CD4-positive, alpha-beta T cell treated with Interleukin-4 for 1 hour (primary cell): ENCODE data around the gene HRAS.

Experiments
- DNase-seq, 2 donors: peaks; one replicate each; pipeline ENCODE4 v3.0.0-alpha.2; 2020 to 2022

HRAS gene

DNA sequence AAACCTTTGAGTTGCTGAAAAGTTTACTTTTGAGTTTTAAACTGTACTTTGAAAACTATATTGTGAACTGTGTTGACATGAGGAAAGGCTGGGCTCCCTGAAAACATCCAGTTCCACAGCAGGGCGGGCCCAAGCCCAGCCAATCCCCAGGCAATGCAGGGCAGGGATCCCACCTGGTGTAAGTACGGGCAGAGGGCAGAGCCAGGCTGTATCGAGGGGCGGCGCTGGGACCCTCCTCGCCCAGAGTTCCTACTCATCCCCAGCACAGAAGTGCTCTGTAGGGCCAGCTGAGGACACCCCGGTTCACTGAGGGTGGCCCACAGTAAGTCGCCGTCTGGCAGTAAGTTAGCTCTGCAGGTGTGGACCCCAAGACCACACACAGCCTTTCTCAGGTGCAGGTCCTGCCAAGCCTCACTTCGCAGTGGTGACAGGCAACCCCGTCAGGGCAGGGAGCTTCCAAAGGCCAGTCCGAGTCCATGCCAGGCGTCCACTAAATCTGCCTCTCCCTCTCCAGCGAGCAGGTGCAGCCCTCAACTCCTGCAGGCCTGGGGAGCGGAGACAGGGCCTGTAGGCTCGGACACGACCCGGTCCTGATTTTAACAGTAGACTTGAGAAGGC lies 31.7 kb upstream of the HRAS start:
- DNase-seq = no peak

DNA sequence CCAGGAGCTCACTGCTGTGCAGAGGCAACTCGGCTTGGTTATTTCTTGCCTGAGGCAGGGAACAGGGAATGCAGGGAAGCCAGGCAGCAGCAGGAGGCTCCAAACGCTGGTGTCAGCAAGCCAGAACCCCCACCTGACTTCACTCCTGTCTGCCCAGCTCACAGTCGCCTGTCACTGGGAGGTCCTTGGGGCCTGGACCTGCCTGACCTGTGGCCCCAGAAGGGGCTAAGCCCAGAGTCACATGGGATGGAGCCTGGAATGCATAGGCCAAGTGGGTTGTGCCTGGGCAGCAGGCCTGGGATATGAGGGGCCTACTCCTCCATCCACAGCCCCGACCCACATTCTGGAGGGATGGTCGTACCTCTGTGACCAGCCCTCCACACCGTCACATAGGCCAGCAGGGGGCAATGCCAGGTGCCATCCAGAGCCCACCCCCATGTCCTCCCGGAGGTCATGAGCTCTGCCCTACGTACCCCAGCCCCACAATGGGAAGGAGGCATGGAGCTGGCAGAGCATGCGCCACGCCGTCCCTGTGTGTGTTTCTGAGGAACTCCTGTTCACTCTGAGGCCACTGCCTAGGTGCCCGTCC lies 30.6 kb upstream of the HRAS start:
- DNase-seq = no peak

DNA sequence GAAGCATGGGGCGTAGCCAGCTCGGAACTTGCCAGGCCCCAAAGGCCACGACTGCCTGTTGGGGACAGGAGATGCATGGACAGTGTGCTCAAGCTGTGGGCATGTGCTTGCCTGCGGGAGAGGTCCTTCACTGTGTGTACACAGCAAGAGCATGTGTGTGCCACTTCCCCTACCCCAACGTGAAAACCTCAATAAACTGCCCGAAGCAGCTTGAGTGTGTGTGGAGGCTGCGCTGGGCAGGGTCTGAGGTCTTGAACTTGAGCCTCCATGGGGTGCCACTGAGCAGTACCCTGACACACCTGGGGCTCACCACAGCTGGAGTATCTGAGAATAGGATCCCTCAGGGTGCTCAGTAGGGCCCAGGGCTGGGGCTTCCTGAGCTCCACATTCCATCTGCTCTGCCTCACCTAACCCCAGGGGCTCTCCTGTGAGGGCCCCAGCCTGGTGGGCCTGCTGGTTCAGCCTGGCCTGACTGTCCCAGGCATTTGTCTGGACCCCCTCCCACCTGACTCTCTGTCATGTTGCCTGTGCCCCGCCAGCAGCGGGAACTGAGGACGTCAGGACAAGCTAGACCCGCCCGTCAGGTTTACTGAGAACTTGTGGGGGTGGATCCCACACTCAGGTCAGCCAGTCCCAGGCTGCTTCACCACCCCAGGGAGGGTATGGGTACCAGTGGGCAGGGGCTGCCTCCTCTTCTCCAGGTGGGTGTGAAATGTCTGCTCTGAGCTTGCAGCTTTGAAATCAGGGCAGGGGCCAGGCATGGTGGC lies 28.6 kb upstream of the HRAS start:
- no peak for DNase-seq

DNA sequence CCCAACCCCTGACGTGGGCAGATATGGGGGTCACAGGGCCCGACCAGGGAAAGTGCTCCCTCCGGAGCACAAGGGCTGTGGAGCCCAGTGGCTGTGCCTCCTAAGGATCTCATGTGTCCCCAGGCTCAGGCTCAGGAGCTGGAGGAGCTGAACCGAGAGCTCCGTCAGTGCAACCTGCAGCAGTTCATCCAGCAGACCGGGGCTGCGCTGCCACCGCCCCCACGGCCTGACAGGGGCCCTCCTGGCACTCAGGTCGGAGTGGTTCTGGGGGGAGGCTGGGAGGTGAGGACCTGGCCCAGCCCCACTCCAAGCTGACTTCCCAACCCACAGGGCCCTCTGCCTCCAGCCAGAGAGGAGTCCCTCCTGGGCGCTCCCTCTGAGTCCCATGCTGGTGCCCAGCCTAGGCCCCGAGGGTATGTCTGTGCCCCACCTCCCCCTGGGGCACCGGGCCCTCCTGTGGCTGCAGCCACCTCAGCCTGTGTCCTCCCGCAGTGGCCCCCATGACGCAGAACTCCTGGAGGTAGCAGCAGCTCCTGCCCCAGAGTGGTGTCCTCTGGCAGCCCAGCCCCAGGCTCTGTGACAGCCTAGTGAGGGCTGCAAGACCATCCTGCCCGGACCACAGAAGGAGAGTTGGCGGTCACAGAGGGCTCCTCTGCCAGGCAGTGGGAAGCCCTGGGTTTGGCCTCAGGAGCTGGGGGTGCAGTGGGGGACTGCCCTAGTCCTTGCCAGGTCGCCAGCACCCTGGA lies 27.9 kb upstream of the HRAS start:
- no peak for DNase-seq

DNA sequence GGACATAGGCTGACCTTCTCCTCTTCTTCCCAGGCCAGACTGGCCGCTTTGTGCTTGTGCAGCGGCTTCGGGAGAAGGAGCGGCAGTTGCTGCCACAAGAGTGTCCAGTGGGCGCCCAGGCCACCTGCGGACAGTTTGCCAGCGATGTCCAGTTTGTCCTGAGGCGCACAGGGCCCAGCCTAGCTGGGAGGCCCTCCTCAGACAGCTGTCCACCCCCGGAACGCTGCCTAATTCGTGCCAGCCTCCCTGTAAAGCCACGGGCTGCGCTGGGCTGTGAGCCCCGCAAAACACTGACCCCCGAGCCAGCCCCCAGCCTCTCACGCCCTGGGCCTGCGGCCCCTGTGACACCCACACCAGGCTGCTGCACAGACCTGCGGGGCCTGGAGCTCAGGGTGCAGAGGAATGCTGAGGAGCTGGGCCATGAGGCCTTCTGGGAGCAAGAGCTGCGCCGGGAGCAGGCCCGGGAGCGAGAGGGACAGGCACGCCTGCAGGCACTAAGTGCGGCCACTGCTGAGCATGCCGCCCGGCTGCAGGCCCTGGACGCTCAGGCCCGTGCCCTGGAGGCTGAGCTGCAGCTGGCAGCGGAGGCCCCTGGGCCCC lies 26.8 kb upstream of the HRAS start:
- no peak for DNase-seq

DNA sequence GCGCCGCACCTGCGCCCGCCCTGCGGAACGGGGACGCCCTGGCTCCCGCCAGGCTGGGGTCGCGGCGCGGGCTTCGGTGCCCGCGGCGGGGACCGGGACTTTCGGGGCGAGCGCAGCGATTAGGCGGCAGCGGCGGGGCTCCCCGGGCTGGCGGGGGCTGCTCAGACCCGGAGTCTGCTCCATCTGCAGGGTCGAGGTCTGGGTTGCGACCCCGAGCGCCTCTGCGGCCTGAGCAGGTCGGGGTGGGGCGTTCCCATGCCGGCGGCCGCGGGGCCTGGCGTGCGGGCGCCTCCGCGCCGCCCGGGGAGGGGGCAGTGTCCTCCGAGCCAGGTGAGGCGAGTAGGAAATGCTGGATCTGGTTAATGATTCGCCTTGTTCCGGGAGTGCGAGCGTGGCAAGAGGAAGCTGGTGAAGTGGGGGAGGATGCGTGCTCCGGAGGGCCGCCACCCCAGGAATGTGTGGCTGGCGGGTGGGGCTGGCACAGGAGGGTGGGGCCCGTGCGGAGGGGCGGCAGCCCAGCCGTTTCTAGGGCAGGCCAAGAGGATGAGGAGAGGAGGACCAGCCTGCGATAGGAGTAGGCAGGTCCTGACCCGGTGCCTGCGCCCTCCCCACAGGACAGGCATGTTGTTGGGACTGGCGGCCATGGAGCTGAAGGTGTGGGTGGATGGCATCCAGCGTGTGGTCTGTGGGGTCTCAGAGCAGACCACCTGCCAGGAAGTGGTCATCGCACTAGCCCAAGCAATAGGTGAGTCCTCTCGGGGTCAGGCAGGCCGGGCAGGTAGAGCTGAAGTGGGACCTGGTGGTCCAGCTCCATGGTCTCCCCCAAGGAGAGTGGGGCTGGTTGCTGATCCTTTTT lies 26.0 kb upstream of the HRAS start:
- DNase-seq = peak in 1 of 2 donors; percentile 30

DNA sequence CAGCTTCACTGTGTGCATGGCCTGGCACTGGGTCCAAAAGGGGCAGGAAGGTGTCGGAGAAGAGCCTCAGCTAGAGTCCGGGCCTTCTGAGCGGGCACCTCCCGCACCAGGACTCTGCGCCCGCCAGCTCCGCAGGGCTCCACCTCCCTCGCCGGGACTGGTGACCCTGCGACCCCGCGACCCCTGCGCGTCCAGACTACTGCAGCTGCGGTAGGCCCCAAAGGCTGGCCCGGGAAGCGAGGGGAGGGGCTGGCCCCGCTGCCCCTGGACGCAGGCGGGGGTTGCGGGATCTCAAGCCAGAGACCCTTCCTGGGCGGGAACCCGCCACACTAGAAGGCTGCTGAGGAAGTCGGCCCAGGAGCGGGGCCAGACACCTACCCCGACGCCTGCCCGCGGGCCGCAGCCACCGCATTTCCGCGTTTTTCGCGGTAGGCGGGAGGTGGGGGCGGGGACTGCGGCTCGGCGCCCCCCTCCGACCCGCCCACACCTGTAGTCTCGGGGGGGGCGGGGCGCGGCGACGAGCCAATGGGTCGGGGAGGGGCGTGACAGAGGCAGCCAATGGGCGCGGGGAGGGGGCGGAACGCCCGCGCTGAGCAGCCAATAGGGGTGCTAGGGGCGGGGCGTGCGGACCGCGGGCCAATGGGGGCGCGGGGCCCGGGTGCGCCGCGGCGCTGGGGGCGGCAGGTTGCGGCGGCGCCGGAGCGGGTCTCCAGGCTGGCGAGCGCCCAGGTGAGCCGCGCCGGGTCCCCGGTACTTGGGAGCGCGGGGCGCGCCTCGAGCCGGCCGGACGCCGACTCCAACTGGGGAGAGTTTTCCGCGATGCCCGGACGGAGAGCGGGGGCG lies 25.1 kb upstream of the HRAS start, which contains the start of the genes LMNTD2 and RASSF7:
TSS of gene LMNTD2 (minus strand) at position 434 of the 843 bp plus-strand sequence. CDS start at position 412, 22 bp downstream.
TSS of gene RASSF7 (plus strand) at position 666 of the 843 bp plus-strand sequence. CDS start 799 bp downstream, outside the sequence.
- DNase-seq = peak; percentile 93 to 96

DNA sequence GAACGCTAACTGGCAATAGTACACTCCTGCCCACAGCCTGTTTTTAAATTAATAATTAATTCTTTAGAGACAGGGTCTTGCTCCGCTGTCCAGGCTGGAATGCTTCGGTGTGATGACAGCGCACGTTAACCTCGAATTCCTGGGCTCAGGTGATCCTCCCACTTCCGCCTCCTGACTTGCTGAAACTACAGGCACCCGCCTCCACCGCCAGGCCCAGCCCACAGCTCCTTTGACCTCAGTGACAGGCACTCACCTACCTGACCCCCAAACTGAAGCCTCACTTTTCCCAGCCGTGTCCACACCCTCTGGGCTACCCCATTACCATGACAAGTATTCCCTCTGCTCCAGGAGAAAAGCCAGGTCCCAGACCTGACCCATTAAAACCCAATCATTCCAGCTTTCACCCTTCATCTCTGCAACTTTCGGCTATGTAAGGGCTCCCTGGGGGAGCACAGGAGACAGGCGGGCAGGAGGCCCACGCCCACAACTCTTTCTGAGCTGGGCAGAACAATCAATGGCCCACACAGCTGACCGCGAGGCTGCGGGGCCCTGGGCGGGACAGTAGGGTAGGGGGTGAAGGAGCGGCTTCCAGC lies 24.4 kb upstream of the HRAS start:
- no peak for DNase-seq

DNA sequence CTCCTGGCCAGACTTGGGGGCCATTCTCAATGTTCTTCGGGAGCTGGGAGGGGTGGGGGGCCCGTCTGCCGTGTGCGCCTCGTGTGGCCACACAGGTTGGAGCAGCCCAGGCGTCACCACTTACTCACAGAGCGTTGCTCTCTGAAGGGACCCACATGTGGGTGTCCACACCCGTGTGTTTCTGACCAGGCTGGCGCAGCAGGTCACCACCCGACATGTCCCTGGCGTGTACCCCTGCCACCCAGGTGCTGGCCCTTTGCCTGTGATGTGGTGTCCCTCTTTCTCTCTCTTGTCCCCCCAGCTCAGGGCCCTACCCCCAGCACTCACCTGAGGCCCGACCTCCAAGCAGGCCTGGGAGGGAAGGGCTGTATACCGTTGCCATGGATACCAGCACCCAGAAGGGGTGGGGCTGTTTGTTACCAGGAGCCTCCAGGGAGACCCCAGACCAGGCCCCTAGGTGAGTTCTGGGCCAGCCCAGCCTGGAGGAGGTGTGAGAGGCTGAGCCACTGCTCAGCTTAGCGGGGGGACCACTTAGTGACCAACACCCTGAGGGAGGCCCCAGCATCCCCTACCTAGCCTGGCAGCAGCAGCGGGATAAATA lies 23.7 kb upstream of the HRAS start:
- DNase-seq = no peak

DNA sequence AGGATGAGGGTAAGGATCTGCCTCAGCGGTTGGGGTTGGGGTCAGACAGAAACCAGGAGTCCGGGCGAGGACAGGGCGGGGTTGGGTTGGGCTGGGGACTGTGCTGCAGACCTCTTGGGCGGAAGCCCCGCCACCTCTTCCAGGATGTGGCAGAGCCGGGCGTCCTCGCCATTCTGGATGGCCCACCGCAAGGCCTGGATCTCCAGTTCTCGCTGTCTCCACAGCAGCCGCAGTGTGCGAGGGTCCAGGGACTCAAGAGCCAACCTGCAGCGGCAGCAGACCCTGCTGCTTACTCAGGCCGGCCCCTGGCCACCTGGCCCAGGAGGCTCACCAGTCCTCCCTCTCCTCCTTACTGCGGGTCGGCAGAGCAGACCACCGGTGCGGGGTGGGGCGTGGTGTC lies 23.1 kb upstream of the HRAS start:
- no peak for DNase-seq

DNA sequence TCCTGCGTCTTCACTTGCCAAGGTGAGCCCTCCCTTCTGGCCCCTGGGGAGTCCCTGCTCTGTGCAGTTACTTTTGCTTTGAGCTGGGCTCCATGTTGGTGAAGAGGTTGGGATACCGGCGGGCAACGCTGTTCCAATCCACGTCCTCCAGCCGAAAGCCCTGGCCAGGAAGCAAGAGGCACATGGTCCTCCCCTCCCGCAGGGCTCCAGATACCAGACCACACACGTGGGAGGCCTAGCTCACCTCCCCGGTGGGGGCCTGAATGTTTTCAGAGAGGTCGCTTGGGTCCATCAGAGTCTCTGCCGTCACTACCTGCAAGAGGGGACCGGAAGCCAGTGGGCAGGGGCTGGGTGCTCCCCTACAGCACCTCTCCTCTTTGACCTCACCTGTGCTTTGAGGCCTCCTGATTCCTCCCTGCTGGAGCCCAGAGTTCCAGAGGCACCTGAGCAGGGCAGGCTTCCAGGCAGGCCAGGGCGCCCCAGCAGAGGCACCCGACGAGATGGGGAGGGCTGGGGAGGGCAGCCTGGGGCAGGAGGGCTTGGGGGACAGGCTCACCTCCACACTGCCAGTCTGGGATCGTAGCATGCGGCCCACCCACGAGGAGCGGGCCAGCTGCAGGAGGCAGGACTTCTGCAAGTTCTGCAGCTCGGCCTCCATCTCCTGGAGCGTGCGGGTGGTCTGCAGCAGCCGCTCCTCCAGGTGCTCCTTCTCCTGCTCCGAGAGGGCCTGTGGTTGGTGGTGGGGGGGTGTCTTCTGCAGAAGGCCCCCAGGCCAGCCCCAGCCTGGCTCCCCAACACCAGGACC lies 22.2 kb upstream of the HRAS start:
- DNase-seq = no peak

DNA sequence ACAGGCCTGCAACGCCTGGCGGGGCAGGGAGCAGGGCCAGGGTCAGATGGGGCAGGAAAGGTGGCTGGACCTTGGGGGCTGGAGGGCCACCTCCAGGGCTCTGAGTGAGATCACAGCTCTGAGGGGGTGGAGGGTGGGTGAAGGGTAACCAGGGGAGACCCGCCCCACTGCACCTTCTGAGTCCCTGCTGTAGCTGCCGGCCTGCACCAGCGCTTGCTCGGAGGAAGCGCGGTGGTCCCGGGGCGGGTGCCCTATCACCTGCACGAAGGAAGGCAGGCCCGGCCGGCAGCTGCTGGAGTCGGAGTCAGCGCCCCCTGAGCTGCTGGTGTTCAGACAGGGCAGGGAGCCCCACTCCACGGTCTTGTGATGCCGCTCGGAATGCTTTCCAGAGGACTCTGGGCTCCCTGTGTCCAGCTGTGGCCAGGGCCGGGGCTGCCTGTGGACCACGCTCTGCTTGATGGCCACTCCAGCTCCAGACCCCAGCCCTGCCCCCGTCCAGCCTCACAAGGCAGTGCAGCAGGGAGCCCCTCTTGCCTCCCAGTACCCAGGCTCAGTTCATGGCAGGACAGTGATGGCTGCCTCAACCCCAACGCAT lies 21.4 kb upstream of the HRAS start:
- DNase-seq = no peak

DNA sequence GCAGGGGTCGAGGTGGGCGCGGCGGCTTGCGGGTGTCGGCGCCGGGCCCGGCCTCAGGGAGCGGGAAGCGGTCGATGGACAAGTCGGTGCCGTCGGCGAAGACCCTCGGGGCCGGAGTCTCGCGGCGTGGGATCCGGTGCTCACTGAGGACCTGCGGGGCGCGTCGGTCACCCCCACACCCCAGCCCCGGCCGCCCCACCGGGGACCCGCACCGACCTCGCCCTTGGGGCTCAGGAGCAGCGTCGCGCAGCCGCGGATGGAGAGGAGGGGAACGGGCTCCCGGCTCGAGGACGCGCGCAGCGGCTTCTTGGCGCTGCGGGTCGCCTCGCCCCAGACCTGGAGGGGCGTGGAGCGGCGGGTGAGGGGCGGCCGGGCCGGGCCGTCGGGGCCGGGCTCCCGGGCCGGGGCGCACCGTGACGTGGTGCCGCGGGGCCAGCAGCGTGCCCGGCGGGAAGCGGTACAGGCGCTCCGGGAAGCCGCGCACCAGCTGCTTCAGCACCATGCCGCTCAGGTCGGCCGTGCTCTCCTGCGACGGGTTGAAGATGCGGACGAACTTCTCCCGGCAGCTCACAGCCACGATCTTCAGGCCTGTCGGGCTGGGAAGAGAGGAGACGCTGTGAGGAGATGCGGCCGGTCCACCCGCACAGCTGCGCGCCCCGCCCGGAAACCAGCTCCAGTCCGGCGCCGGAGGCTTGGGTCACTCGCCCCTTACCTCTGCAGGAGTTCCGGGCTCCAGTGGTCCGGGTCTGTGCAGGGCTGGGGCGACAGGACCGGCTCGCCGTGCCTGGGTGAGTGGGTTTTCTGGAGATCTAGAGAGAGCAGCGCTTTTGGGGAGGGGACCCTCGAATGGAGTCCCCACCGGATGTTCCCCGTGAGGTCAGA lies 20.6 kb upstream of the HRAS start:
- no peak for DNase-seq

DNA sequence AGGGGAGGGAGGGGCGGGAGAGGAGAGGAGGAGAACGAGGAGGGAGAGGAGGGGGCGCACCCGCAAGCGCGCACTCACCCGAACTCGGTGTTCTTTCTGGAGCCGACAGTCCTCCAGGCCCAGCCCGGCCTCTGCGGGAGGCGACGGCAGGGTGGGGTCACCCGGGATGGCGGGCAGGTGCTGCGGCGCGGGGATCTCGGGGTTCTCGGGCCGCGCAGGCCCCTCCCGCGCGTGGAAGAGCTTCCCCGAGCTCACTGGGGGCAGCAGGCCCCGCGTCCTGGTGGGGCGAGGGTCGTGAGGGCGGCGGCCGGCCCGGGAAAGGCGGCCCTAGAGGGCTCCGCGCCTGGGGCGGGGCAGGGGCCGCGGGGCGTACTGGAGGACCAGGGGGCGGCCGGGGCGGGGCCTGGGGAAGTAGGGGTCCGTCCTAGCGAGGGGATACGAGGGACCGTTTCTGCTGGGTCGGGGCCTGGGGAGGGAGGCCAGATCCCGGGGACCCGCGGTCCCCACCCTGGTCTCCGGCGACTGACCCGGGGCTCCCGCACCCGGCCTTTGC lies 19.9 kb upstream of the HRAS start:
- no peak for DNase-seq

DNA sequence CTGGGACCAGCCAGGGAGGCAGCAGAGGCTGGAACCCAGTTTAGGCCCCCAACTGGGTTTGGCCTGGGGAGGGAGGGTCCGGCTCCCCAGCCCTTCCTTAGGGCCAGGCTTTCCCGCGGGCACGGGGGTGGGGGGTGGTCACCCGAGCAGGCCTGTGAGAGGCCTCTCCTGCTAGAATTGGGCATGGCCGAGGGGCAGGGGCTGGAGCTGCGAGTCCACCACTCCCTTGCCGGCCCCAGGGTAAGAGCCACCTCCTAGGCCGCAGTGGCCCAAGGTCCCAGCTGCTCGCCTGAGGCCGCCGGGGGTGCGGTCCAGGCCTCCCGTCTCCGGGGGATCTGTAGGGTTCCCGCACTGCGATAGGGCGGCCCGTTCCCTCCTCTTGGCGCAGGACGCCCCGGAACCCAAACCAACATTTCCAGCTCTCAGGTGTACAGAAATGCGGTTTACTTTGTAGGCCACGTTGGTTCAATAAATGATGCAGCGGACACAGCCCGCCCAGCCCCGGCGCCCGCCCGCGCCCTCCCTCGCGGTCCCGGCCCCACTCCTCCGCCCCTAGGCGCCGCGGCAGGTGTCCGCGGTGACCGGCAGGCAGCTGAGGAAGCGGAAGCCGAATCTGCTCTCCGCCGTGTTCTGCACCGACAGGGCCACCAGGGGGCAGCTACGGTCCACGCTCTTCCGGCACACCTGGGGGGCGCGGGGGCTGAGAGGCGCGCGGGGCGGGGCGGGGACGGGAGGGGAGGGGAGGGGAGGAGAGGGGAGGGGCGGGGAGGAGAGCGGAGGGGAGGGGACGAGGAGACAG lies 19.3 kb upstream of the HRAS start:
- DNase-seq = peak; percentile 79 to 82

DNA sequence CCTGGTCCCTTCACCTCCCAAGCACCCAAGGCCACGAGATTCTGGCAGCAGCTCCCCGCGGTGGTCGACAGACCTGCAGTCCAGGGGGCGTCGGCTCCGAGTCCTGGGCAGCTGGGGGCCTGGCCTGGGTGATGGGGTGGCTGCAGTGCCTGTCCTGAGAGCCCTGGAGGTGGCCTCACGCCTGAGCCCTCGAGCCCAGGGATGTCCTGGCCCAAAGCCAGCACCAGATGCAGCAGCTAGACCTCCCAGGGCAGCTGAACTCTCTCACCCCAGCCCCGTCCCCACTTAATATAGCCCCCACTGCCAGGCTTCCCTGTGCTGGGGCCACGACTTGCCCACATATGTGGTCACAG lies 18.6 kb upstream of the HRAS start:
- DNase-seq = no peak
